Effector memory CD4-positive, alpha-beta T cell (primary cell): ENCODE results near the gene TNFRSF25.

Experiments used
- DNase-seq, 3 donors: peaks; one replicate each; pipeline ENCODE4 v3.0.0-alpha.2; 2020
- H3K27ac ChIP-seq: 2 replicates; pipeline ENCODE4 v1.7.0; 2013; ENCODE audit warnings: mild to moderate bottlenecking, low read length, moderate library complexity; ENCODE audit not compliant: insufficient read depth, poor library complexity, severe bottlenecking
- H3K27me3 ChIP-seq: replicated peaks from 2 replicates; pipeline ENCODE4 v1.7.0; 2013; ENCODE audit warnings: mild to moderate bottlenecking, low read length; ENCODE audit not compliant: insufficient read depth, control insufficient read depth, poor library complexity, severe bottlenecking
- H3K36me3 ChIP-seq: 2 replicates; pipeline ENCODE4 v1.7.0; 2013; ENCODE audit warnings: mild to moderate bottlenecking, low read length, moderate library complexity; ENCODE audit not compliant: control insufficient read depth, insufficient read depth
- H3K4me1 ChIP-seq: 2 replicates; pipeline ENCODE4 v1.7.0; 2013; ENCODE audit warnings: low read length, mild to moderate bottlenecking; ENCODE audit not compliant: control insufficient read depth, insufficient read depth, poor library complexity, severe bottlenecking
- H3K4me3 ChIP-seq: 2 replicates; pipeline ENCODE4 v1.7.0; 2013; ENCODE audit warnings: low read length, low read depth, mild to moderate bottlenecking; ENCODE audit not compliant: insufficient read depth, poor library complexity, severe bottlenecking
- H3K9me3 ChIP-seq: 2 replicates; pipeline ENCODE4 v1.7.0; 2013; ENCODE audit warnings: mild to moderate bottlenecking, low read length, moderate library complexity; ENCODE audit not compliant: control insufficient read depth

TNFRSF25 gene

DNA sequence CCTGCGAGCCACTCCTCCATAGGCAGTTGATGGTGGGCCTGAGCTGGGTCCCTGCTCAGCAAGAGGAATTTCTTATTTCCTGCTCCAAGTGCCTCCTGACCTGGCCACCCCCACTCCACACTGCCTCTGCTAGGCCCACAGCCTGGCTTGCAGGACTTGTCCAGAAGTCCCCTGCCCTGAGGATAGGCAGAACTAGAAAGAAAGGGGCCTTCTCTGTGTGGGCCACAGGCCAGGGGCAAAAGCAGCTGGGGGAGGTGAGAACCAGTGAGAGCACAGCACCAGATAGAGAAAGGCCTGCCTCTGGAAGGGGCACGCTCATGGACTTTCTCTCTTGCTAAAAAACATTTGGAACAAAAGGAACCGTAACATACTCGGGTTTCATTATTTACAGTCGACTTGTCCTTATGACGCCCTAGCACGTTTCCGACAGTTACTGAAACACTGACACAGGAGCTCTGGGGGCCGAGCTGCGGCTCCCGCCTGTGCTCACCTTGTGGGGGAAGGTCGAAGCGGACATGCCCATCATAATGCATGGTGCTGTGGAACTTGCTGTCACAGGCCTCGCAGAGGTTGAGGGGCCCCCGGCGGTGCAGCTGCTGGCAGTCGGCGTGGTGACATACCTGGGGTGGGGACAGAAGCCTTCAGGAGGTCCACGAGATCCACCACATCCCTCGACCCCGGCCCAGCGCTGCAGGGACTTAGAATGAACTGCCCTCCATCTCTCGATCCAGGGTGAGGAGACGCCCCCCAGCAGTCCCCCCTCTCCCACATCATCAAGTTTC, 11.3 kb upstream of the TNFRSF25 start:
- no peak overlapping the region for H3K27ac ChIP-seq
- H3K27me3 ChIP-seq = no peaks in the 10 kb centered on the region
- no peak overlapping the region for H3K4me3 ChIP-seq
- peaks cover 8% of the 10 kb centered on the region for H3K4me1 ChIP-seq
- DNase-seq = no peak
- H3K36me3 ChIP-seq = no peaks in the 10 kb centered on the region
- no peaks in the 10 kb centered on the region for H3K9me3 ChIP-seq

GRCh38 chr1:6476483-6476882, 10.5 kb upstream of the TNFRSF25 start:
- no peaks in the 10 kb centered on the region for H3K27me3 ChIP-seq
- H3K27ac ChIP-seq = no peak overlapping the region
- DNase-seq = no peak
- peaks cover 8% of the 10 kb centered on the region for H3K4me1 ChIP-seq
- H3K9me3 ChIP-seq = no peaks in the 10 kb centered on the region
- H3K36me3 ChIP-seq = no peaks in the 10 kb centered on the region
- H3K4me3 ChIP-seq = no peak overlapping the region

GRCh38 chr1:6475381-6476133, 9.6 kb upstream of the TNFRSF25 start:
- Histone ChIP-seq H3K27ac (no peak overlapping the region), H3K9me3 (no peaks in the 10 kb centered on the region), H3K4me1 (peaks cover 8% of the 10 kb centered on the region), H3K4me3 (no peak overlapping the region), H3K36me3 (no peaks in the 10 kb centered on the region), H3K27me3 (no peaks in the 10 kb centered on the region)
- peak; percentile 62 to 73 (median 68) for DNase-seq

DNA sequence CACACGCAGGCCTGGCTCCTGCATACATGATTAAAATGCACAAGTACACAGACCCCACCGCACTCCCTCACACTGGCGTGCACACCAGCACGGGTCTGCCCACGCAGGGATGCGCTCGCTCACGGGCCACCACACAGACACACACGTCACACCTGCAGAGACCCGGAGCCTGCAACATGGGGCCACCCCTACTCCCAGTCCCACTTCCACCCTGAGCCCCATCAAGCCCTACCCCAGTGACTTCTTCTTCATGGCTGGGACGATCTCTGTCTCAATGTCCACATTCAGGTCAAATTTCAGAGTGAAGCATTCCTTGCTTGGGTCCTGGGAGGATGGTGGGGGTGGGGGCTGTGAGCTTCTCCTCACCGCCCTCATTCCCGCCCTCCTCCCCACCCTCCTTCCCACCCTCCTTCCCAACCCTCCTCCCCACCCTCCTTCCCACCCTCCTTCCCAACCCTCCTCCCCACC, 8.9 kb upstream of the TNFRSF25 start:
- Histone ChIP-seq H3K36me3 (no peaks in the 10 kb centered on the region), H3K9me3 (no peaks in the 10 kb centered on the region), H3K27ac (no peak overlapping the region), H3K27me3 (no peaks in the 10 kb centered on the region), H3K4me3 (no peak overlapping the region), H3K4me1 (peaks cover 8% of the 10 kb centered on the region)
- no peak for DNase-seq

DNA sequence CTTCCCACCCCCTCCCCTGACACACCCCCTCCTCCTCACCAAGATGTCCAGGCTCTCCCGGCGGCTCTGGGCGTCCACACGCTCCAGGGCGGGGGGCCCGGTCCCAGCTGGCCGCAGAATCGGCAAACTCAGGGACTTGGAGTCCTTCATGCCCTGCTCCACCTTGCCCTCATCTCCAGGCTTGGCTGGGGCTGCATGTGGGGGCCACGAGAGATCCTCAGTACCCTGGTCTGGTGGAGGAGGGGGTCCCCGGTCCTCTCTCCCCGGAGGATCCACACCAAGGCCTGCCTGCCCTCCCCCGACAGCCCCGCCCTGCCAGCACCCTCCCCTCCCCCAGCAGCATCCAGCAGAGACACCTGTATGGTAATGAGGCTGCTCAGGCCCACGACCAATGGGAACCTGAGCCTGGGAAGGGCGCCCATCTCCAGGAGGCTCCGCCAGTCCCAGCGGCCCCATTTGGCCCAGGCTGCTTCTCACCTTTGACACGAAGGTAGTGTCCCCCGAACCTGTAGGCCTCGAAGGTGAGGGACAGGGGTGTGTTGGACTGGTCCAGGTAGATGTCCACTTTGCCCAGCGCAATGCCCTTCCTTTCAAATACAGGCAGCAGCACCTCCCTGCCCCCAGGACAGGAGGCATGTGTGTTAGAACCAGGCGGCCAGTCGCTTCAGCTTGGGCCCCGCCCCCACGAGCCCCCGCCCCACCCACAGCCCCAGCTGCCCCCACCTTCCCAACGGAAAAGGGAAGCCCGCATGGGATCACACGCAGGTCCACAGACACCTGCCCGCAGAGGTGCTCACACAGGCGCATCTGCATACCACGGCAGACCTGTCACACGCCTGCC, 8.2 kb upstream of the TNFRSF25 start:
- no peak for DNase-seq
- Histone ChIP-seq H3K27me3 (no peaks in the 10 kb centered on the region), H3K4me1 (peaks cover 8% of the 10 kb centered on the region), H3K4me3 (no peak overlapping the region), H3K36me3 (no peaks in the 10 kb centered on the region), H3K9me3 (no peaks in the 10 kb centered on the region), H3K27ac (no peak overlapping the region)

- H3K36me3 ChIP-seq = no peaks in the 10 kb centered on the region
- H3K27ac ChIP-seq = no peak overlapping the region
- H3K9me3 ChIP-seq = no peaks in the 10 kb centered on the region
- no peak overlapping the region for H3K4me3 ChIP-seq
- no peak for DNase-seq
- no peaks in the 10 kb centered on the region for H3K27me3 ChIP-seq
- H3K4me1 ChIP-seq = peaks cover 8% of the 10 kb centered on the region
These were observed 7.2 kb upstream of the TNFRSF25 start for GRCh38 chr1:6473156-6473555.

DNA sequence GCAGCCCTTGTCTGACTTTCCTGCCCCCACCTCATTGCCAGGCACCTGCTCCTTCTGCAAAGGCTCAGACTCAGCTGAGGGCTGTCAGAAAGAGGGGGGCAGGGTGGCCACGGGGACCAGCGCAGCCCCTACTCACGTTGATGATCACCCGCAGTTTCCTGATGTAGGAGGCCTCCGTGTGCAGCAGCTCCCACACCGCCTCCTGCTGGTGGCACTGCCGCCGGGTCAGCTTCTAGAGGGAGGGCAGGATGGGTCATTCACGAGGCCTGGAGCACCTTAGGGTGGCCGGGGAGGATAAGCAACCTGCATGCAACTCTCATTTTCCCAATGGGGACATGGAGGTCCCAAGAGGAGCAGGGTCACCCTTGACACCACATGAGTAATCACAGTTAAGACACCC, 6.4 kb upstream of the TNFRSF25 start:
- Histone ChIP-seq H3K4me3 (no peak overlapping the region), H3K9me3 (no peaks in the 10 kb centered on the region), H3K36me3 (no peaks in the 10 kb centered on the region), H3K27me3 (no peaks in the 10 kb centered on the region), H3K27ac (no peak overlapping the region), H3K4me1 (peaks cover 9% of the 10 kb centered on the region)
- DNase-seq = no peak

- Histone ChIP-seq H3K27ac (no peak overlapping the region), H3K36me3 (no peaks in the 10 kb centered on the region), H3K4me1 (peaks cover 13% of the 10 kb centered on the region), H3K27me3 (no peaks in the 10 kb centered on the region), H3K4me3 (no peak overlapping the region), H3K9me3 (no peaks in the 10 kb centered on the region)
- no peak for DNase-seq
These were observed 6.0 kb upstream of the TNFRSF25 start for GRCh38 chr1:6471970-6472368.

DNA sequence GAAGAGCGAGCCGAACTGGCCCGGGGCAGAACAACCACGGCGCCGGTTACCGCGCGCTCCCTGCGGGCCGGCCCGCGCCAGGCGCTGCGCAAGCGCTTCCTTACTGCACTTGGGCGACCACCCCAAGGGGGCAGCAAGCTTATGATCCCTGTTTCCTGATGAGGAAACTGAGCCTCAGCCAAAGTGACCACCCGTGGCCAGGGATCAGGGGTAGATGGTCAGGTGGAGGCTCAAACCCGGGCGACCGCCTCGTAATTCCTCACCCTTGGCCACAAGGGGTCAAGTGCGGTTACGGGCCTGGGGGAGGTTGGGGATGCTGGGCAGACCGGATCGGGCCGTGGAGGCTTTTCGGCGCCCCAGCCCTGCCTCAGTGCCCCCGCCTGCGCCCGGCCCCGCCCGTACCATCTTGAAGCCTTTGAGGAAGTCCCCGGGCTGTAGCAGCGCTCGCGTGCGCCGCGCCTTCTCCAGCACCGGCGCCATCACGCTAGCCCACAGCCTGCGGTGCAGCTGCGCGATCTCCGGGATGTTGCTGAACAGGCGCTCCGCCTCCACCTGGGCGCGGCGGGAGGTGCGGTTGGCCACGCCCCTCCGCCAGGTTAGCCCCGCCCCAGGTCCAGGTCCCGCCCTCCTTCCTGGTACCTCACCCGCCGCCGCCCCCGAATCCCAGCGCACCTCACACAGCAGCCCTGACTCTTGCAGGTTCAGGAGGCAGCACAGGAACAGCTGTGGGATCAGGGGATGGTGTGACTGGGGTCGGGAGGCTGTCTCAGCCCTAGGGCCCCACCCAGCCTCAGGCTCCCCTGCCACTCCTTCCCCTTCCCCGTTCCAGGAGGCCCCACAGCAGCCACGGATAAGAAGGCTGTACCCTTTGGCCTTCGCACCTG, 5.4 kb upstream of the TNFRSF25 start:
- no peak overlapping the region for H3K4me3 ChIP-seq
- H3K9me3 ChIP-seq = no peaks in the 10 kb centered on the region
- no peaks in the 10 kb centered on the region for H3K27me3 ChIP-seq
- H3K4me1 ChIP-seq = peaks cover 19% of the 10 kb centered on the region
- no peak for DNase-seq
- H3K36me3 ChIP-seq = no peaks in the 10 kb centered on the region
- H3K27ac ChIP-seq = no peak overlapping the region
